Suprapubic skin (tissue), 4 donors: ENCODE measurements around the gene GRIP2. TPM values are rescaled to one million over a fixed set of nuclear protein-coding genes. Genes with fewer than 3 reads are reported as not detected.

Experiments
- DNase-seq, 2 donors: peaks; one replicate each; pipeline ENCODE4 v3.0.0-alpha.2; 2019; ENCODE audit warnings: low spot score in 2 of 2
- H3K27ac ChIP-seq: fragments of 200-600 bp; sonication (generic); one replicate; pipeline ENCODE4 v1.5.1; 2019
- H3K27me3 ChIP-seq: fragments of 200-600 bp; sonication (generic); one replicate; pipeline ENCODE4 v1.5.1; 2019
- H3K36me3 ChIP-seq: fragments of 200-600 bp; sonication (generic); one replicate; pipeline ENCODE4 v1.5.1; 2019
- H3K4me1 ChIP-seq: fragments of 200-600 bp; sonication (generic); one replicate; pipeline ENCODE4 v1.5.1; 2019
- H3K4me3 ChIP-seq: fragments of 200-600 bp; sonication (generic); one replicate; pipeline ENCODE4 v1.5.1; 2019; ENCODE audit warnings: mild to moderate bottlenecking
- H3K9me3 ChIP-seq: fragments of 200-600 bp; sonication (generic); one replicate; pipeline ENCODE4 v1.5.1; 2019
- EP300 ChIP-seq: sonication (generic); formaldehyde crosslinking; IDR thresholded peaks from one replicate; pipeline ENCODE4 v1.6.1; 2017; ENCODE audit warnings: antibody characterized with exemption
- POLR2A ChIP-seq, 2 donors: fragments of 450-650 bp; IDR thresholded peaks; one replicate each; pipeline ENCODE4 v1.6.1; 2017; ENCODE audit warnings: antibody characterized with exemption in 2 of 2, mild to moderate bottlenecking in 2 of 2, moderate library complexity in 2 of 2
- POLR2AphosphoS5 ChIP-seq, 3 donors: sonication (generic); formaldehyde crosslinking; IDR thresholded peaks; one replicate each; pipeline ENCODE4 v1.6.1; 2017; ENCODE audit warnings: antibody characterized with exemption in 3 of 3
- WGBS: methylation state at CpG from one replicate; pipeline ENCODE4 v1.1.5; 2018; 5-methylcytosine and 5-hydroxymethylcytosine counted together
- total RNA-seq, 4 donors: library from RNA; depleted of rRNA; stranded (reverse); fragments of >200 nt; gene quantifications; one replicate each; pipeline ENCODE4 v1.1.0, GENCODE V29; 2016
- TF ChIP-seq, protein P1 (sequence below), 2 donors: fragments of 200-600 bp in 1 of 2; fragments of 450-650 bp in 1 of 2; sonication (generic) in 1 of 2; IDR thresholded peaks; one replicate each; pipeline ENCODE4 v1.5.1; 2016 to 2019; ENCODE audit warnings: antibody characterized with exemption in 2 of 2, mild to moderate bottlenecking in 1 of 2, moderate library complexity in 1 of 2

GRIP2 gene
- total RNA-seq, 4 donors from 2014 or later: 0.65 to 5.8 (median 3.0) TPM

DNA sequence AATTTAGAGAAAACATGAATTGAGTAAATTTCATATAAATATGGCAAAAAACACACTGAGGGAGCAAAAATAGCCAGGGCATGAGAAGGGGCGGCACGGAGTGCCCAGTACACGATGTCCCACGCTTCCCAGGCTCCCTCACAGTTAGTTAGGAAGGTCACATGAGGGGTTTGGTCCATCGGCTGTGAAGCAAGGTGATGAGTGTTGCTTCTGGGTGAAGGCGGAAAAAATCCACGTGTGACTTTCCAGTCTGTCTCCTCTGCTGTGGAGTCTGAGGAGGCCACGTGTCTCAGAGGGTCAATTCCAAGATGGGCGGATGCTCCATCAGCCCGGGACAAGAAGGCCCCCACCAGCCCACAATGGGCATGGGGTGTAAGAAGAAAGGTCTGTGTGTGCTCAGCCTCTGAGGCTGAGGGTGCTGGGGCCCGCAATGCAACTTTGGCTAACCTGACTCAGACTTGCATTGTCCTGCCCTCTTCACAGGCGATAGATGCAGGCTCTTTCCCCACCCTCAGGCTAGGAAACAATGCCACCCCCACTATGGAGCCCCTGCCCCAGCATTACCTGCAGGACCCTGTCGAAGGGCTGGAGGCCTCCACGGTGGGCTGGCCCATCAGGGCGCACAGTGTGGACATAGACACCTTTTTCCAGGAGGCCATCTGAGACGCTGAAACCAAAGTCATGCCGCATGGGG is 45.7 kb downstream of the GRIP2 start:
- WGBS: 90% methylated on average over 12 of the region's 17 CpGs
- DNase-seq: peak in 1 of 2 donors; percentile 49
- Histone ChIP-seq H3K27ac (no peak overlapping the region), H3K4me1 (peaks cover 4% of the 10 kb centered on the region), H3K27me3 (peaks cover 3% of the 10 kb centered on the region), H3K9me3 (no peaks in the 10 kb centered on the region), H3K36me3 (peaks cover 10% of the 10 kb centered on the region), H3K4me3 (no peak overlapping the region)
- no peak for TF ChIP-seq POLR2A (IDR thresholded peaks at IDR 0.05)
- no peak for TF ChIP-seq EP300
- no peak for TF ChIP-seq POLR2AphosphoS5 (IDR thresholded peaks at IDR 0.05)
- TF ChIP-seq, protein P1, sequence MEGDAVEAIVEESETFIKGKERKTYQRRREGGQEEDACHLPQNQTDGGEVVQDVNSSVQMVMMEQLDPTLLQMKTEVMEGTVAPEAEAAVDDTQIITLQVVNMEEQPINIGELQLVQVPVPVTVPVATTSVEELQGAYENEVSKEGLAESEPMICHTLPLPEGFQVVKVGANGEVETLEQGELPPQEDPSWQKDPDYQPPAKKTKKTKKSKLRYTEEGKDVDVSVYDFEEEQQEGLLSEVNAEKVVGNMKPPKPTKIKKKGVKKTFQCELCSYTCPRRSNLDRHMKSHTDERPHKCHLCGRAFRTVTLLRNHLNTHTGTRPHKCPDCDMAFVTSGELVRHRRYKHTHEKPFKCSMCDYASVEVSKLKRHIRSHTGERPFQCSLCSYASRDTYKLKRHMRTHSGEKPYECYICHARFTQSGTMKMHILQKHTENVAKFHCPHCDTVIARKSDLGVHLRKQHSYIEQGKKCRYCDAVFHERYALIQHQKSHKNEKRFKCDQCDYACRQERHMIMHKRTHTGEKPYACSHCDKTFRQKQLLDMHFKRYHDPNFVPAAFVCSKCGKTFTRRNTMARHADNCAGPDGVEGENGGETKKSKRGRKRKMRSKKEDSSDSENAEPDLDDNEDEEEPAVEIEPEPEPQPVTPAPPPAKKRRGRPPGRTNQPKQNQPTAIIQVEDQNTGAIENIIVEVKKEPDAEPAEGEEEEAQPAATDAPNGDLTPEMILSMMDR (IDR thresholded peaks at IDR 0.05): no peak

- Histone ChIP-seq H3K9me3 (no peaks in the 10 kb centered on the region), H3K4me1 (peaks cover 10% of the 10 kb centered on the region), H3K27me3 (peaks cover 3% of the 10 kb centered on the region), H3K4me3 (no peak overlapping the region), H3K36me3 (peaks cover 13% of the 10 kb centered on the region), H3K27ac (no peak overlapping the region)
- peak in 1 of 2 donors; percentile 45 for DNase-seq
- TF ChIP-seq POLR2A (IDR thresholded peaks at IDR 0.05) (no peak), POLR2AphosphoS5 (IDR thresholded peaks at IDR 0.05) (no peak), EP300 (no peak)
- TF ChIP-seq, protein P1 (IDR thresholded peaks at IDR 0.05): no peak
- 84% methylated on average over 20 of the region's 31 CpGs for WGBS
Observed at GRCh38 chr3:14492948-14493881, 46.9 kb downstream of the GRIP2 start.

DNA sequence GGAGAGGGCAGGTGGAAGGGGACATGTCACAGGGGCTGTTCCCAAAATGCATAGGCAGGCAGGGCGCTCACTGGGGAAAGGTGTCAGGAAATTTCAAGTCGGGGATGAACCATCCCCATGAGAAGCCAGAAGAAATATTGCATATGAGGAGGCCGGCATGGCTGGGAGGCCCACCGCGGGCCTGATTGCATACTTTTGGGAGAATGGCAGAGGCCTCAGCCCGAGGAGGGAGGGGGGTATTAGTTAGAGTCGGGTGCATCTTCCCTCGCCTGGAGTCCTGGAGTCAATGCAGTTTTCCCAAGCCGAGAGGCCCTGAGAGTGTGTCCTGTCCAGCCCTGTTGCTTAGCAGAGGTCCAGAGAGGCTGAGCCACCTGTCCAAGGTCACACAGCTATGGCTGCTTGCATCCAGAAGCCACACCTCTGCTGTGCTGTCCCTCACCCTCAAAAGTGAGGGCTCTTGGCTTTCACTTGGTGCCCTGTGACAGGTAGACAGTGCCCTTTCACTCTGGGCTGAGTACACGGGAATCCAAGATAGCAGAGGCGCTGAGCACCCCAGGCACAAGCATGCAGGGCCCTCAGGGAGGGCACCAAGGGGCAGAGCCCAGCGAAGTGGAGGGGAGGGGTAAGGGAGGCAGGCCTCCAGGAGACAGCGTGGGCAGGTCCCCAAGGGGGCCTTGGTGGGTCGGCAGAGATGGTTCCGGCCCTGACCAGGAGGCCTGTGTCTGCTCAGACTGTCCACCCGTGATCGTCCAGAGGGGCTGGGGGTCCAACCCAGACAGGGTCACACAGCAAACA is 48.5 kb downstream of the GRIP2 start:
- 92% methylated on average over 17 of the region's 17 CpGs for WGBS
- Histone ChIP-seq H3K4me1 (peaks cover 12% of the 10 kb centered on the region), H3K27me3 (no peaks in the 10 kb centered on the region), H3K36me3 (peaks cover 26% of the 10 kb centered on the region), H3K9me3 (no peaks in the 10 kb centered on the region), H3K4me3 (no peak overlapping the region), H3K27ac (no peak overlapping the region)
- DNase-seq: peak in 1 of 2 donors; percentile 36
- TF ChIP-seq, protein P1 (IDR thresholded peaks at IDR 0.05): no peak
- TF ChIP-seq POLR2A (IDR thresholded peaks at IDR 0.05): no peak
- TF ChIP-seq EP300: no peak
- no peak for TF ChIP-seq POLR2AphosphoS5 (IDR thresholded peaks at IDR 0.05)

- Histone ChIP-seq H3K27me3 (no peaks in the 10 kb centered on the region), H3K36me3 (peaks cover 33% of the 10 kb centered on the region), H3K4me3 (no peak overlapping the region), H3K9me3 (no peaks in the 10 kb centered on the region), H3K27ac (no peak overlapping the region), H3K4me1 (peaks cover 12% of the 10 kb centered on the region)
- TF ChIP-seq POLR2AphosphoS5 (IDR thresholded peaks at IDR 0.05) (no peak), EP300 (no peak), POLR2A (IDR thresholded peaks at IDR 0.05) (no peak)
- TF ChIP-seq, protein P1 (IDR thresholded peaks at IDR 0.05): no peak
- no peak for DNase-seq
- 66% methylated on average over 2 of the region's 2 CpGs for WGBS
Observed at GRCh38 chr3:14490831-14491230, 49.3 kb downstream of the GRIP2 start.
